Tibial artery (tissue), 4 donors: Measurements from ENCODE around the gene SOX8.

Experiments
- DNase-seq, 2 donors: peaks; one replicate each; pipeline ENCODE4 v3.0.0-alpha.2; 2019
- H3K27ac ChIP-seq, 2 donors: fragments of 200-600 bp; sonication (generic) in 1 of 2; 1 replicate in 1 of 2; 2 replicates in 1 of 2; pipeline ENCODE4 v1.5.1; 2018 to 2019; ENCODE audit warnings: mild to moderate bottlenecking in 1 of 2
- H3K27me3 ChIP-seq, 2 donors: fragments of 200-600 bp; sonication (generic) in 1 of 2; one replicate each; pipeline versions ENCODE4 v1.5.1 to v1.6.0; 2016 to 2019
- H3K36me3 ChIP-seq, 3 donors: fragments of 200-600 bp; sonication (generic) in 2 of 3; one replicate each; pipeline ENCODE4 v1.5.1; 2016 to 2019; ENCODE audit warnings: mild to moderate bottlenecking in 2 of 3
- H3K4me1 ChIP-seq, 4 donors: fragments of 200-600 bp; sonication (generic) in 2 of 4; 1 replicate in 3 of 4; 2 replicates in 1 of 4; pipeline ENCODE4 v1.5.1; 2016 to 2019
- H3K4me3 ChIP-seq, 2 donors: fragments of 200-600 bp; sonication (generic) in 1 of 2; 1 replicate in 1 of 2; 2 replicates in 1 of 2; pipeline ENCODE4 v1.5.1; 2018 to 2019; ENCODE audit warnings: mild to moderate bottlenecking in 2 of 2
- H3K9me3 ChIP-seq, 3 donors: fragments of 200-600 bp; sonication (generic) in 1 of 3; one replicate each; pipeline ENCODE4 v1.5.1; 2016 to 2019
- CTCF ChIP-seq, 2 experiments: fragments of 200-600 bp in 1 of 2; fragments of 450-650 bp in 1 of 2; IDR thresholded peaks; one replicate each; pipeline ENCODE4 v1.5.1; 2017 to 2019; ENCODE audit warnings: antibody characterized with exemption in 2 of 2, mild to moderate bottlenecking in 1 of 2, moderate library complexity in 1 of 2
- intact Hi-C: fragments of 100-400 bp; cut with DNase I; formaldehyde crosslinking; loops from one replicate; pipeline ENCODE4 v1.15.0; 2023; ENCODE audit warnings: low total_unique reads

Gene SOX8

GRCh38 chr16:998211-998610 is 16.6 kb downstream of the SOX8 start:
- no peak for DNase-seq
- H3K4me1 ChIP-seq: peaks cover 0 to 18% (median 1%) of the 10 kb centered on the region in 4 donors
- peaks cover 6 to 21% (median 21%) of the 10 kb centered on the region in 3 donors for H3K9me3 ChIP-seq
- peaks cover 0 to 5% (median 0%) of the 10 kb centered on the region in 3 donors for H3K36me3 ChIP-seq
- H3K27ac ChIP-seq: no peak overlapping the region
- H3K4me3 ChIP-seq: no peak overlapping the region
- TF ChIP-seq CTCF (IDR thresholded peaks at IDR 0.05): no peak
- H3K27me3 ChIP-seq: peaks cover 0 to 71% of the 10 kb centered on the region in 2 donors
- intact Hi-C loops: no loop called here

GRCh38 chr16:998615-999014 is 17.0 kb downstream of the SOX8 start:
- no peak for DNase-seq
- no peak overlapping the region for H3K4me3 ChIP-seq
- intact Hi-C loops: no loop called here
- H3K27ac ChIP-seq: no peak overlapping the region
- H3K9me3 ChIP-seq: peaks cover 6 to 21% (median 21%) of the 10 kb centered on the region in 3 donors
- TF ChIP-seq CTCF (IDR thresholded peaks at IDR 0.05): no peak
- H3K4me1 ChIP-seq: peaks cover 0 to 21% (median 2%) of the 10 kb centered on the region in 4 donors
- H3K27me3 ChIP-seq: peaks cover 0 to 75% of the 10 kb centered on the region in 2 donors
- peaks cover 0 to 5% (median 0%) of the 10 kb centered on the region in 3 donors for H3K36me3 ChIP-seq

- H3K27me3 ChIP-seq: peaks cover 0 to 83% of the 10 kb centered on the region in 2 donors
Measured at GRCh38 chr16:999677-1000076, 18.1 kb downstream of the SOX8 start.

GRCh38 chr16:1000608-1001007 is 19.0 kb downstream of the SOX8 start:
- no peak for DNase-seq
- peaks cover 0 to 77% of the 10 kb centered on the region in 2 donors for H3K27me3 ChIP-seq
- no peak for TF ChIP-seq CTCF (IDR thresholded peaks at IDR 0.05)
- no peaks in the 10 kb centered on the region for H3K36me3 ChIP-seq
- peaks cover 0 to 9% (median 6%) of the 10 kb centered on the region in 3 donors for H3K9me3 ChIP-seq
- H3K4me1 ChIP-seq: peaks cover 0 to 21% (median 2%) of the 10 kb centered on the region in 4 donors
- no peak overlapping the region for H3K27ac ChIP-seq
- intact Hi-C loops: no loop called here
- H3K4me3 ChIP-seq: no peak overlapping the region

More at GRCh38 chr16:999677-1000076, 18.1 kb downstream of the SOX8 start:
- Histone ChIP-seq H3K4me3 (no peak overlapping the region), H3K27ac (no peak overlapping the region), H3K9me3 (peaks cover 5 to 19% (median 16%) of the 10 kb centered on the region in 3 donors), H3K36me3 (peaks cover 0 to 3% (median 0%) of the 10 kb centered on the region in 3 donors), H3K4me1 (peaks cover 0 to 21% (median 2%) of the 10 kb centered on the region in 4 donors)
- DNase-seq: no peak
- intact Hi-C loops: no loop called here
- TF ChIP-seq CTCF (IDR thresholded peaks at IDR 0.05): no peak

- intact Hi-C loops: no loop called here
- peaks cover 0 to 21% (median 2%) of the 10 kb centered on the region in 4 donors for H3K4me1 ChIP-seq
- peaks cover 0 to 4% (median 2%) of the 10 kb centered on the region in 3 donors for H3K9me3 ChIP-seq
- TF ChIP-seq CTCF (IDR thresholded peaks at IDR 0.05): no peak
- H3K36me3 ChIP-seq: no peaks in the 10 kb centered on the region
- DNase-seq: no peak
- H3K27ac ChIP-seq: no peak overlapping the region
- peaks cover 0 to 73% of the 10 kb centered on the region in 2 donors for H3K27me3 ChIP-seq
- no peak overlapping the region for H3K4me3 ChIP-seq
Measured at GRCh38 chr16:1001096-1001495, 19.5 kb downstream of the SOX8 start.
